ENCODE results near the gene OSBPL3. TPM values are rescaled to one million over a fixed set of nuclear protein-coding genes. Genes with fewer than 3 reads are reported as not detected.

Gene OSBPL3
- polyA plus RNA-seq, 1 of the 3 experiments (the other 2 are of a cell fraction) = 23.2 TPM

DNA sequence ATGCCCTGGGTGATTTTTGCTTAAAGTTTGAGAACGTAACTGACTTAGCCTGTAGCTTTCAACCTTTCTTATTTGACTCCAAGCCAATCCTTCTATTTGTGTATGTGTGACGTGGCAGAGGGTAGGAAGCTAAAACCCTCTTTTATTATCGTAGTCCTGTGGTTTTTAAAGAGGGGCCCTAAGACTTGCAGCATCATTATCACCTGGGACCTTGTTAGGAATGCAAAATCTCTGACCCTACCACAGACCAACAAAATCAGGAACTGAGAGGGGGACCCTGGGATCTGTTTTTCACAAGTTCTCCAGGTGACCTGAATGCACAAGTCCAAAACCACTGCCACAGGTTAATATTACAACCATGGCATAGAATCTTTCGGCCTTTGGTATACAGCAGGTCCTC, 80.1 kb downstream of the OSBPL3 start:
- Histone ChIP-seq H3K4me1 (ENCODE audit: control insufficient read depth in 1 of 2, insufficient read depth in 2 of 2, low read depth in 1 of 2, low read length in 1 of 2) (peaks cover 14 to 18% of the 10 kb centered on the region in 2 experiments; a peak in 3 of 4 replicates), H3K9me3 (no peaks in the 10 kb centered on the region), H4K20me1 (ENCODE audit: insufficient read depth) (no peaks in the 10 kb centered on the region), H3K9ac (no peak overlapping the region), H3K79me2 (ENCODE audit: insufficient read depth) (peaks cover 91% of the 10 kb centered on the region), H3K9me2 (no peaks in the 10 kb centered on the region), H3K27ac (ENCODE audit: low read depth in 2 of 2, low read length in 1 of 2) (no peak overlapping the region), H2AFZ (ENCODE audit: low read depth) (no peak overlapping the region), H3K4me2 (no peak overlapping the region), H3K4me3 (ENCODE audit: low read depth in 2 of 2, low read length in 1 of 2) (no peak overlapping the region), H3K27me3 (ENCODE audit: insufficient read depth) (no peaks in the 10 kb centered on the region), H3K36me3 (replicated peaks in 1 of 2; ENCODE audit: control insufficient read depth in 1 of 2, insufficient read depth in 2 of 2, low read length in 1 of 2) (no peaks in the 10 kb centered on the region), H3F3A (replicated peaks; ENCODE audit: insufficient read depth) (peaks cover 15% of the 10 kb centered on the region)
- ChIA-PET POLR2A (no interaction called here), CTCF (interaction anchor here (1.1 to 1.7 kb wide), 2 partner anchors 80 to 82 kb away, joined by 3 read pairs; partner anchors contain the start of gene OSBPL3)
- WGBS (ENCODE audit: low lambda C conversion rate) = 95% methylated on average over 4 of the region's 4 CpGs
- TF ChIP-seq NRF1 (IDR thresholded peaks at IDR 0.05; ENCODE audit: low read depth, low read length) (no peak), RAD21 (IDR thresholded peaks at IDR 0.05; ENCODE audit: low read length) (no peak), RCOR1 (IDR thresholded peaks at IDR 0.05; ENCODE audit: low read length) (no peak), MXI1 (IDR thresholded peaks at IDR 0.05; ENCODE audit: low read depth, low read length) (no peak), ELF1 (IDR thresholded peaks at IDR 0.05) (no peak), GATA2 (CRISPR knock-in tag; IDR thresholded peaks at IDR 0.05) (no peak), SIN3A (IDR thresholded peaks at IDR 0.05; ENCODE audit: borderline replicate concordance, low read depth, low read length) (no peak), RXRA (IDR thresholded peaks at IDR 0.05; ENCODE audit: borderline replicate concordance, low read depth) (no peak), SMC3 (IDR thresholded peaks at IDR 0.05; ENCODE audit: low read depth, low read length) (no peak), RFX5 (IDR thresholded peaks at IDR 0.05; ENCODE audit: low read length) (no peak)
- TF ChIP-seq, protein P1, sequence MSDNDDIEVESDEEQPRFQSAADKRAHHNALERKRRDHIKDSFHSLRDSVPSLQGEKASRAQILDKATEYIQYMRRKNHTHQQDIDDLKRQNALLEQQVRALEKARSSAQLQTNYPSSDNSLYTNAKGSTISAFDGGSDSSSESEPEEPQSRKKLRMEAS (IDR thresholded peaks at IDR 0.05; ENCODE audit: low read depth) = no peak
- TF ChIP-seq, protein P2, sequence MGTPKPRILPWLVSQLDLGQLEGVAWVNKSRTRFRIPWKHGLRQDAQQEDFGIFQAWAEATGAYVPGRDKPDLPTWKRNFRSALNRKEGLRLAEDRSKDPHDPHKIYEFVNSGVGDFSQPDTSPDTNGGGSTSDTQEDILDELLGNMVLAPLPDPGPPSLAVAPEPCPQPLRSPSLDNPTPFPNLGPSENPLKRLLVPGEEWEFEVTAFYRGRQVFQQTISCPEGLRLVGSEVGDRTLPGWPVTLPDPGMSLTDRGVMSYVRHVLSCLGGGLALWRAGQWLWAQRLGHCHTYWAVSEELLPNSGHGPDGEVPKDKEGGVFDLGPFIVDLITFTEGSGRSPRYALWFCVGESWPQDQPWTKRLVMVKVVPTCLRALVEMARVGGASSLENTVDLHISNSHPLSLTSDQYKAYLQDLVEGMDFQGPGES (IDR thresholded peaks at IDR 0.05; ENCODE audit: low read depth, low read length) = no peak
- DNase-seq = no peak

DNA sequence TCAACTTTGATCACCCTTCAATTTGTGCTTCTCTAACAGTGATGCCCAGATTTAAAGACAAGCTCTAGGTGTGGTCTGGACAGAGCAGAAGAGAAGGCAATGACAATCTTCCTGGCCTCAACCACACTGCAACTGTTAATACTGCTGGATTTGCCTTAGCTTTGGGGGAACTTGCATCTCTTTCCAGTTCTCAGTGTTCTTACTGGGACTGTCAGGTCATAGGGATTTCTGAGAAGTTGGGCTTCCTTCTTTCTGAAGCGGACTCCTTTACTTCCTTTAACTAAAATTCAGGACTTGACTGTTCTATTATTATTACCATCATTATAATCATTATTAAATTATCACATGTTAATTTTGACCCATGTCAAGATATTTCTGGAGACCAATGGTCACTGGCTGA, 80.8 kb downstream of the OSBPL3 start:
- peak overlapping the region in 1 of 2 experiments; percentile 57; a peak in 2 of 4 replicates for H3K27ac ChIP-seq (ENCODE audit: low read depth in 2 of 2, low read length in 1 of 2)
- DNase-seq = no peak
- no peaks in the 10 kb centered on the region for H4K20me1 ChIP-seq (ENCODE audit: insufficient read depth)
- H3K4me3 ChIP-seq (ENCODE audit: low read depth in 2 of 2, low read length in 1 of 2) = no peak overlapping the region
- H2AFZ ChIP-seq (ENCODE audit: low read depth) = no peak overlapping the region
- H3K9ac ChIP-seq = no peak overlapping the region
- H3K36me3 ChIP-seq (replicated peaks in 1 of 2; ENCODE audit: control insufficient read depth in 1 of 2, insufficient read depth in 2 of 2, low read length in 1 of 2) = no peaks in the 10 kb centered on the region
- peaks cover 91% of the 10 kb centered on the region for H3K79me2 ChIP-seq (ENCODE audit: insufficient read depth)
- H3K9me2 ChIP-seq = no peaks in the 10 kb centered on the region
- peak overlapping the region; percentile 41 for H3K4me2 ChIP-seq
- H3F3A ChIP-seq (replicated peaks; ENCODE audit: insufficient read depth) = peaks cover 15% of the 10 kb centered on the region
- H3K9me3 ChIP-seq = no peaks in the 10 kb centered on the region
- ChIA-PET CTCF (interaction anchor here (1.7 kb wide), 1 partner anchor 83 kb away, joined by 3 read pairs; no protein-coding TSS in a partner anchor), POLR2A (no interaction called here)
- TF ChIP-seq FOXM1 (IDR thresholded peaks at IDR 0.05; ENCODE audit: low read depth) = no peak
- TF ChIP-seq NFIC (IDR thresholded peaks at IDR 0.05; ENCODE audit: borderline replicate concordance) = no peak
- no peak for TF ChIP-seq SIN3A (IDR thresholded peaks at IDR 0.05; ENCODE audit: borderline replicate concordance, low read depth, low read length)
- TF ChIP-seq, protein P3, sequence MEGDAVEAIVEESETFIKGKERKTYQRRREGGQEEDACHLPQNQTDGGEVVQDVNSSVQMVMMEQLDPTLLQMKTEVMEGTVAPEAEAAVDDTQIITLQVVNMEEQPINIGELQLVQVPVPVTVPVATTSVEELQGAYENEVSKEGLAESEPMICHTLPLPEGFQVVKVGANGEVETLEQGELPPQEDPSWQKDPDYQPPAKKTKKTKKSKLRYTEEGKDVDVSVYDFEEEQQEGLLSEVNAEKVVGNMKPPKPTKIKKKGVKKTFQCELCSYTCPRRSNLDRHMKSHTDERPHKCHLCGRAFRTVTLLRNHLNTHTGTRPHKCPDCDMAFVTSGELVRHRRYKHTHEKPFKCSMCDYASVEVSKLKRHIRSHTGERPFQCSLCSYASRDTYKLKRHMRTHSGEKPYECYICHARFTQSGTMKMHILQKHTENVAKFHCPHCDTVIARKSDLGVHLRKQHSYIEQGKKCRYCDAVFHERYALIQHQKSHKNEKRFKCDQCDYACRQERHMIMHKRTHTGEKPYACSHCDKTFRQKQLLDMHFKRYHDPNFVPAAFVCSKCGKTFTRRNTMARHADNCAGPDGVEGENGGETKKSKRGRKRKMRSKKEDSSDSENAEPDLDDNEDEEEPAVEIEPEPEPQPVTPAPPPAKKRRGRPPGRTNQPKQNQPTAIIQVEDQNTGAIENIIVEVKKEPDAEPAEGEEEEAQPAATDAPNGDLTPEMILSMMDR (IDR thresholded peaks at IDR 0.05) = no peak
- TF ChIP-seq RFX5 (IDR thresholded peaks at IDR 0.05; ENCODE audit: low read length) = no peak
- no peak for TF ChIP-seq JUND (IDR thresholded peaks at IDR 0.05)
- TF ChIP-seq TAF1 (IDR thresholded peaks at IDR 0.05; ENCODE audit: borderline replicate concordance, low read depth, low read length) = no peak
- TF ChIP-seq MXI1 (IDR thresholded peaks at IDR 0.05; ENCODE audit: low read depth, low read length) = no peak
- TF ChIP-seq, protein P4, sequence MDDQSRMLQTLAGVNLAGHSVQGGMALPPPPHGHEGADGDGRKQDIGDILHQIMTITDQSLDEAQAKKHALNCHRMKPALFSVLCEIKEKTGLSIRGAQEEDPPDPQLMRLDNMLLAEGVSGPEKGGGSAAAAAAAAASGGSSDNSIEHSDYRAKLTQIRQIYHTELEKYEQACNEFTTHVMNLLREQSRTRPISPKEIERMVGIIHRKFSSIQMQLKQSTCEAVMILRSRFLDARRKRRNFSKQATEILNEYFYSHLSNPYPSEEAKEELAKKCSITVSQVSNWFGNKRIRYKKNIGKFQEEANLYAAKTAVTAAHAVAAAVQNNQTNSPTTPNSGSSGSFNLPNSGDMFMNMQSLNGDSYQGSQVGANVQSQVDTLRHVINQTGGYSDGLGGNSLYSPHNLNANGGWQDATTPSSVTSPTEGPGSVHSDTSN (IDR thresholded peaks at IDR 0.05) = no peak
- TF ChIP-seq RCOR1 (IDR thresholded peaks at IDR 0.05; ENCODE audit: low read length) = no peak
- no peak for TF ChIP-seq GABPA (IDR thresholded peaks at IDR 0.05; ENCODE audit: low read depth)
- TF ChIP-seq, protein P5, sequence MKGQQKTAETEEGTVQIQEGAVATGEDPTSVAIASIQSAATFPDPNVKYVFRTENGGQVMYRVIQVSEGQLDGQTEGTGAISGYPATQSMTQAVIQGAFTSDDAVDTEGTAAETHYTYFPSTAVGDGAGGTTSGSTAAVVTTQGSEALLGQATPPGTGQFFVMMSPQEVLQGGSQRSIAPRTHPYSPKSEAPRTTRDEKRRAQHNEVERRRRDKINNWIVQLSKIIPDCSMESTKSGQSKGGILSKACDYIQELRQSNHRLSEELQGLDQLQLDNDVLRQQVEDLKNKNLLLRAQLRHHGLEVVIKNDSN (IDR thresholded peaks at IDR 0.05; ENCODE audit: borderline replicate concordance, low read depth) = no peak
- TF ChIP-seq ELF1 (IDR thresholded peaks at IDR 0.05) = no peak
- TF ChIP-seq GATA2 (CRISPR knock-in tag; IDR thresholded peaks at IDR 0.05) = no peak
- no peak for TF ChIP-seq RAD21 (IDR thresholded peaks at IDR 0.05; ENCODE audit: low read length)
- H3K27me3 ChIP-seq (ENCODE audit: insufficient read depth) = no peaks in the 10 kb centered on the region
- WGBS (ENCODE audit: low lambda C conversion rate) = 89% methylated on average over 1 of the region's 1 CpG
- peaks cover 20 to 23% of the 10 kb centered on the region in 2 experiments for H3K4me1 ChIP-seq (ENCODE audit: control insufficient read depth in 1 of 2, insufficient read depth in 2 of 2, low read depth in 1 of 2, low read length in 1 of 2)

All from SK-N-SH (cell line).